ENCODE results near the gene KRTAP4-2.
"Not testable (repeated sequence)": the region's sequence is repeated elsewhere in the genome, so short reads cannot be mapped to it uniquely, and the experiment has no call there.

The KRTAP4-2 gene

GRCh38 chr17:41177727-41178271 is at the start of gene KRTAP4-2:
Gene KRTAP4-2 (minus strand): TSS chr17:41178221. CDS start chr17:41178164, 57 bp downstream.
- Mint-ChIP-seq H3K27me3 (peaks cover 3% of the 10 kb centered on the region), H3K36me3 (no peaks in the 10 kb centered on the region), H3K4me3 (no peak within 1 kb of the TSS), H3K9me3 (no peaks in the 10 kb centered on the region), H3K27ac (no peak within 1 kb of the TSS), H3K4me1 (no peaks in the 10 kb centered on the region)
- CTCF ChIA-PET, result no interaction called here
- DNase-seq, result no peak

GRCh38 chr17:41226598-41227095 is 48.6 kb upstream of the KRTAP4-2 start, which contains the start of gene KRTAP9-2:
Gene KRTAP9-2 (plus strand): TSS chr17:41226648. CDS start chr17:41226655, 7 bp downstream.
- H3K27ac Mint-ChIP-seq, H3K9me3 Mint-ChIP-seq, H3K36me3 Mint-ChIP-seq, H3K4me3 Mint-ChIP-seq, H3K4me1 Mint-ChIP-seq, CTCF ChIA-PET, DNase-seq, H3K27me3 Mint-ChIP-seq: not testable (repeated sequence)

- Mint-ChIP-seq H3K9me3 (no peaks in the 10 kb centered on the region), H3K27ac (no peak overlapping the region), H3K36me3 (no peaks in the 10 kb centered on the region), H3K4me3 (no peak overlapping the region), H3K27me3 (peaks cover 5% of the 10 kb centered on the region), H3K4me1 (no peaks in the 10 kb centered on the region)
- DNase-seq, result no peak
- CTCF ChIA-PET, result no interaction called here
These were observed 48.0 kb upstream of the KRTAP4-2 start for GRCh38 chr17:41226051-41226450.

GRCh38 chr17:41223821-41224220 is 45.8 kb upstream of the KRTAP4-2 start:
- Mint-ChIP-seq H3K4me3 (no peak overlapping the region), H3K27me3 (peaks cover 4% of the 10 kb centered on the region), H3K9me3 (peaks cover 2% of the 10 kb centered on the region), H3K27ac (no peak overlapping the region), H3K36me3 (no peaks in the 10 kb centered on the region), H3K4me1 (no peaks in the 10 kb centered on the region)
- no peak for DNase-seq
- CTCF ChIA-PET, result no interaction called here

- CTCF ChIA-PET, result no interaction called here
- Mint-ChIP-seq H3K36me3 (no peaks in the 10 kb centered on the region), H3K4me1 (no peaks in the 10 kb centered on the region), H3K27me3 (peaks cover 11% of the 10 kb centered on the region), H3K9me3 (peaks cover 2% of the 10 kb centered on the region), H3K27ac (no peak overlapping the region), H3K4me3 (no peak overlapping the region)
- no peak for DNase-seq
These were observed 37.7 kb upstream of the KRTAP4-2 start for GRCh38 chr17:41215681-41216080.

- DNase-seq, result no peak
- no peaks in the 10 kb centered on the region for H3K36me3 Mint-ChIP-seq
- CTCF ChIA-PET, result no interaction called here
- H3K27ac Mint-ChIP-seq, result no peak overlapping the region
- no peak overlapping the region for H3K4me3 Mint-ChIP-seq
- H3K9me3 Mint-ChIP-seq, result no peaks in the 10 kb centered on the region
- H3K27me3 Mint-ChIP-seq, result peaks cover 15% of the 10 kb centered on the region
- H3K4me1 Mint-ChIP-seq, result no peaks in the 10 kb centered on the region
These were observed 34.6 kb upstream of the KRTAP4-2 start for GRCh38 chr17:41212524-41213169.

- H3K4me3 Mint-ChIP-seq, result no peak overlapping the region
- H3K4me1 Mint-ChIP-seq, result no peaks in the 10 kb centered on the region
- H3K9me3 Mint-ChIP-seq, result no peaks in the 10 kb centered on the region
- no peak overlapping the region for H3K27ac Mint-ChIP-seq
- H3K27me3 Mint-ChIP-seq, result peaks cover 15% of the 10 kb centered on the region
- CTCF ChIA-PET, result interaction anchor here (0.7 kb wide), 1 partner anchor 262 kb away, joined by 3 read pairs; no protein-coding TSS in a partner anchor
- DNase-seq, result no peak
- no peaks in the 10 kb centered on the region for H3K36me3 Mint-ChIP-seq
These were observed 33.9 kb upstream of the KRTAP4-2 start for GRCh38 chr17:41211845-41212466.

GRCh38 chr17:41199421-41200078 is 21.5 kb upstream of the KRTAP4-2 start:
- Mint-ChIP-seq H3K27ac (no peak overlapping the region), H3K9me3 (peaks cover 3% of the 10 kb centered on the region), H3K27me3 (no peaks in the 10 kb centered on the region), H3K36me3 (no peaks in the 10 kb centered on the region), H3K4me1 (no peaks in the 10 kb centered on the region), H3K4me3 (no peak overlapping the region)
- CTCF ChIA-PET, result no interaction called here
- no peak for DNase-seq

- no peak overlapping the region for H3K27ac Mint-ChIP-seq
- no peaks in the 10 kb centered on the region for H3K36me3 Mint-ChIP-seq
- H3K4me3 Mint-ChIP-seq, result no peak overlapping the region
- peaks cover 3% of the 10 kb centered on the region for H3K9me3 Mint-ChIP-seq
- CTCF ChIA-PET, result no interaction called here
- no peak for DNase-seq
- H3K4me1 Mint-ChIP-seq, result no peaks in the 10 kb centered on the region
- no peaks in the 10 kb centered on the region for H3K27me3 Mint-ChIP-seq
These were observed 18.0 kb upstream of the KRTAP4-2 start for GRCh38 chr17:41196068-41196467.

- Mint-ChIP-seq H3K27me3 (peaks cover 8% of the 10 kb centered on the region), H3K9me3 (no peaks in the 10 kb centered on the region), H3K36me3 (no peaks in the 10 kb centered on the region), H3K4me1 (no peaks in the 10 kb centered on the region), H3K4me3 (no peak overlapping the region), H3K27ac (no peak overlapping the region)
- DNase-seq, result no peak
- CTCF ChIA-PET, result no interaction called here
These were observed 12.3 kb upstream of the KRTAP4-2 start for GRCh38 chr17:41190328-41190727.

- H3K36me3 Mint-ChIP-seq, H3K27ac Mint-ChIP-seq, H3K27me3 Mint-ChIP-seq, H3K4me1 Mint-ChIP-seq, H3K9me3 Mint-ChIP-seq, H3K4me3 Mint-ChIP-seq, CTCF ChIA-PET, DNase-seq: not testable (repeated sequence)
These were observed 11.9 kb upstream of the KRTAP4-2 start, which contains the start of gene KRTAP9-1 for GRCh38 chr17:41189837-41190318. Gene KRTAP9-1 (plus strand): TSS chr17:41189887. CDS start chr17:41189887, 0 bp downstream.

GRCh38 chr17:41186872-41187271 is 8.9 kb upstream of the KRTAP4-2 start:
- H3K9me3 Mint-ChIP-seq, result no peaks in the 10 kb centered on the region

GRCh38 chr17:41185001-41185400 is 7.0 kb upstream of the KRTAP4-2 start:
- DNase-seq, result no peak
- CTCF ChIA-PET, result interaction anchor here (0.7 kb wide), 1 partner anchor 363 kb away, joined by 3 read pairs; no protein-coding TSS in a partner anchor
- H3K27ac Mint-ChIP-seq, result no peak overlapping the region
- H3K9me3 Mint-ChIP-seq, result no peaks in the 10 kb centered on the region
- no peaks in the 10 kb centered on the region for H3K36me3 Mint-ChIP-seq
- peaks cover 8% of the 10 kb centered on the region for H3K27me3 Mint-ChIP-seq
- H3K4me3 Mint-ChIP-seq, result no peak overlapping the region
- no peaks in the 10 kb centered on the region for H3K4me1 Mint-ChIP-seq

More at GRCh38 chr17:41186872-41187271, 8.9 kb upstream of the KRTAP4-2 start:
- CTCF ChIA-PET, result no interaction called here
- H3K4me1 Mint-ChIP-seq, result no peaks in the 10 kb centered on the region
- DNase-seq, result no peak
- H3K4me3 Mint-ChIP-seq, result no peak overlapping the region
- H3K36me3 Mint-ChIP-seq, result no peaks in the 10 kb centered on the region
- no peak overlapping the region for H3K27ac Mint-ChIP-seq
- H3K27me3 Mint-ChIP-seq, result peaks cover 12% of the 10 kb centered on the region

- no peak within 1 kb of the TSS for H3K27ac Mint-ChIP-seq
- DNase-seq, result no peak
- H3K4me1 Mint-ChIP-seq, result no peaks in the 10 kb centered on the region
- H3K9me3 Mint-ChIP-seq, result no peaks in the 10 kb centered on the region
- CTCF ChIA-PET, result no interaction called here
- no peak within 1 kb of the TSS for H3K4me3 Mint-ChIP-seq
- no peaks in the 10 kb centered on the region for H3K36me3 Mint-ChIP-seq
- H3K27me3 Mint-ChIP-seq, result peaks cover 8% of the 10 kb centered on the region
These were observed 6.5 kb upstream of the KRTAP4-2 start, which contains the start of gene KRTAP4-1 for GRCh38 chr17:41184480-41184961. Gene KRTAP4-1 (minus strand): TSS chr17:41184911. CDS start chr17:41184854, 57 bp downstream.

Data from activated naive CD4-positive, alpha-beta T cell treated with anti-CD3 and anti-CD28 coated beads, Interleukin-2, amount 10 ng/mL, durations not matched to agents 7 days and 5 days (primary cell).